HG03342 (cell line): Measurements from ENCODE around the gene INSC.
A peak's percentile ranks its signal among the peaks of the same experiment; 100 is the strongest.

ENCODE experiments used
- ATAC-seq: cut with Tn5 transposase; IDR thresholded peaks from one replicate; pipeline ENCODE4 v1.9.1; 2021; ENCODE audit warnings: mild to moderate bottlenecking, moderate library complexity; ENCODE audit not compliant: unreplicated experiment

INSC gene

GRCh38 chr11:15276621-15277020 lies 161.9 kb downstream of the INSC start:
- no peak for ATAC-seq

- ATAC-seq: no peak
Observed at GRCh38 chr11:15278128-15278527, 163.4 kb downstream of the INSC start.

DNA sequence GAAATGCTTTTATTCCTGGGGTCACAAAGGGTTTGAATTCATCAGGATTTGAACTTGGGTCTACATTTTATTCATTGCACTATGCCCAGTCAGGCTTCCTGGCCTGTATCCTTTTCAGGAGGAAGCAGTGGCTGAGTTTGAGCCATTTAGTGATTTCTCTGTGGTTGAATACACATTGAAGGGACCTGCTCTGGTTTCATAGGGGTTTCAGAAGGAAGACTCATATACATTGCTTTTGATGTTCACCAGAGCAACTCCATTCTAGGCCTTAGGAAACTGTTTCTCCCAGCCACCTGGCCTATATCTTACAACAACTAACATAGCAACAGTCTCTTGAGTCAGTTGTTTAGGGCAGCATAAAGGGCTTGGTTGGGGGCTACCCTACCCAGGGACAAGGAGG lies 165.7 kb downstream of the INSC start:
- peak; percentile 46 for ATAC-seq

DNA sequence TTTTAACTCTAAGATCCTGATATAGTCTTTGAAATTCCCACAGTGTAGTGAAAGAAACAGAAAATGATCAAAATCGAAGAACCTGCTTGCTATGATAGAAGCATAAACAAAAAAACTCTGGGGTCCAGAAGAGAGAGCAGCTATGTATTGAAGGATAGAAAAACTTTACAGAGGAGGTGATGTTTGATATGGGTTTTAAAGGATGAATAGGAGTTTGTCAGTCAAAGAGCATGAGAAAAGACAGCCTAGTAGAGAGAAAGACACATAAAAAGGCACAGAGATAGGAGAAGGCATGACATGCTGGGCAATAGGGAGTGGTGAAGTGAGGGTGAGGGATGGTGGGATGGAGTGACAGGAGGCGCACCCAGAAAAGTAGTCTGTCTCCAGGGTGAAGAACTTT lies 168.0 kb downstream of the INSC start:
- no peak for ATAC-seq

GRCh38 chr11:15286465-15286864 lies 171.7 kb downstream of the INSC start:
- ATAC-seq: no peak

DNA sequence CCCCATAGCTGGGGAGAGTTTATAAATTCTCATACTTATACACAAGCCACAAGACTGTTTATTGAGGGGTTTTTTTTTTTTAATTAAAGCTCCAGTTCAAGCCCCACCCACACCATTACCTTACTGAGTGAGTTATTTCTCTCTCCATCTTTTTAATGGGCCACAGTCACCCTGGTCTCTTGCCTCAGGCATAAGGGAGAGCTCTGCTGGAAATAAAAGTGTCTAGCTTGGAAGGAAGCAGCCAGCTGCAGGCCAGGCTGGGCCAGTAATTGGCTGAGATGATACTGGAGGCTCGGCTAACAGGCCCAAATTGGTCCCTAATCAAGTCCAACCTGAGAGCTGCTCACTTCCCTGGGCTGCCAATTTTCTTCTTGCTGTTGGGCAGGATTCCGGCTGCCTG lies 174.1 kb downstream of the INSC start:
- no peak for ATAC-seq

- no peak for ATAC-seq
Observed at GRCh38 chr11:15289723-15290122, 175.0 kb downstream of the INSC start.

DNA sequence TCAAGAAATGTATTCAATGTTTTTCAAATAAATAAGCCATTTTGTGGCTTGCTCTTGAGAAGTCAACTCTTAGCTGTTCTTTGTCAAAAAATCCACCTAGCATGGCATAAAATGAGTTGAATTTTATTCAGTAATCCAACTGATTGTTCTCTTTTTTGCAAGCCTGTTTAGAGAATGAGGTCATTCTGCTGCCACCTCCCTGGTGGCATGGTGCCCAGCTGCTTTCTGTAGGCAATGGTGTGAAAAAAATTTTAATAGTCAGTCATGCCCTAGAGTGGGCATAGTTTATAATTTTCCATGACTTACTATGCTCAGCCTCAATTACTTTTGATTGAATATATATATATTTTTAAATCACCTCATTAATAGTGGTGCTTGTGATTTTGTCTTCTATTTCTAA lies 177.2 kb downstream of the INSC start:
- ATAC-seq: no peak

- ATAC-seq: no peak
Observed at GRCh38 chr11:15293975-15294620, 179.4 kb downstream of the INSC start.

DNA sequence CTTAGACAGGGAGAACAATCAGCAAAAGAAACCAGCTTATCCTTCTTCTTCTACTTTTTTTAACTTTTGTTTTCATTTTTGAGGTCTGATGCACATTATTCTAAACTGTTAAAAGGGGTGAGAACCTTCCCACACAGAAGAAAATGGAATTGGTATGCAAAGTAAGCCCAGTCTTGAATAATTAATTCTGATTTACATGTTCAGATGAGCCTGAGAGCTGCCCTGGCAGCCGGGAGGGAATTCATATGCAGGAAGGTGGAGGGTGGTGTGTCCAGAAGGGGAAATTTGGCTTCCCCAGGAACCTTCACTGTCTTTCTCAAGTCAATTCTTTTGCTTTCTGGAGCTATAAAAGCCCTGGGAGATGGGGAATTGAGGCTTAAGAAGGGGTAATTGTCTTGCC lies 181.0 kb downstream of the INSC start:
- ATAC-seq: no peak
